ENCODE results near the gene PITX1. TPM values are rescaled to one million over a fixed set of nuclear protein-coding genes. Genes with fewer than 3 reads are reported as not detected.
A peak's percentile ranks its signal among the peaks of the same experiment; 100 is the strongest.

PITX1 gene
- total RNA-seq, 2 donors from 2014 or later: 1.3 to 2.4 TPM

DNA sequence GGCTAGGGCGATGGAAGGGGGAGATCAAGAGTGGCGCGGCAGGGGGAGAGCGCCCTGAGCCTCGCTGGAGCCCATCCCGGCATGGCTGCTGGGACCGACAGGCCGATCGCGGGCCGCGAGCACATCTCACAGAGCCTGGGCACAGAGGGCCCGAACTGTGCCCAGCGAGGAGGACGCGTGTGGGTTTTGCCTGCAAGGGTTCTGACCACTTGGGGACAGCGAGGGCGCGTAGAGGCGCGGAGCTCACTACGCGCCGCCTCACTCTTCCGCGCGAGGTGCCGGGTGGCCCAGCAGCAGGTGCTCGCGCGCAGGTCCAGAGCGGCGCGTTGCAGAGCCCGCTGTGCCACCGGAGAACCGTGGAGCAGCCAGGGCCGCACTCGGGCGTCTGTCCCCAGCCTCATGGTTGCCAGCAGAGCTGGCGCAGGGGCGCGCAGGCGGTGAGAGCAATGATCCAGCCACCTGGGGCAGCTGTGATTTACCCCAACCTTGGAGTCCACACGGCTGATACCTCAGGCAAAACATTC lies 16.3 kb upstream of the PITX1 start:
- no peak overlapping the region for H3K27ac ChIP-seq (ENCODE audit: low read depth, low read length)
- WGBS, 2 experiments (ENCODE audit: insufficient coverage in 1 of 2, insufficient read length in 1 of 2): 21 to 34% methylated on average over 8 to 45 of the region's 45 CpGs
- H3K4me1 Mint-ChIP-seq: peaks cover 7% of the 10 kb centered on the region
- no peaks in the 10 kb centered on the region for H3K36me3 ChIP-seq (ENCODE audit: control insufficient read depth, insufficient read depth, low read length)
- peaks cover 99% of the 10 kb centered on the region for H3K27me3 Mint-ChIP-seq (ENCODE audit: insufficient read depth)
- no peak overlapping the region for H3K27ac Mint-ChIP-seq
- peak overlapping the region; percentile 45 for H3K4me3 Mint-ChIP-seq
- peak; percentile 78 for DNase-seq
- H3K4me1 ChIP-seq (ENCODE audit: control insufficient read depth, insufficient read depth, low read length): no peaks in the 10 kb centered on the region
- peaks cover 97% of the 10 kb centered on the region for H3K27me3 ChIP-seq (ENCODE audit: control insufficient read depth, insufficient read depth, low read length, poor library complexity, severe bottlenecking)
- H3K9me3 ChIP-seq (ENCODE audit: control insufficient read depth, low read length): no peaks in the 10 kb centered on the region
- no peaks in the 10 kb centered on the region for H3K36me3 Mint-ChIP-seq (ENCODE audit: low read depth)
- TF ChIP-seq, protein P1, sequence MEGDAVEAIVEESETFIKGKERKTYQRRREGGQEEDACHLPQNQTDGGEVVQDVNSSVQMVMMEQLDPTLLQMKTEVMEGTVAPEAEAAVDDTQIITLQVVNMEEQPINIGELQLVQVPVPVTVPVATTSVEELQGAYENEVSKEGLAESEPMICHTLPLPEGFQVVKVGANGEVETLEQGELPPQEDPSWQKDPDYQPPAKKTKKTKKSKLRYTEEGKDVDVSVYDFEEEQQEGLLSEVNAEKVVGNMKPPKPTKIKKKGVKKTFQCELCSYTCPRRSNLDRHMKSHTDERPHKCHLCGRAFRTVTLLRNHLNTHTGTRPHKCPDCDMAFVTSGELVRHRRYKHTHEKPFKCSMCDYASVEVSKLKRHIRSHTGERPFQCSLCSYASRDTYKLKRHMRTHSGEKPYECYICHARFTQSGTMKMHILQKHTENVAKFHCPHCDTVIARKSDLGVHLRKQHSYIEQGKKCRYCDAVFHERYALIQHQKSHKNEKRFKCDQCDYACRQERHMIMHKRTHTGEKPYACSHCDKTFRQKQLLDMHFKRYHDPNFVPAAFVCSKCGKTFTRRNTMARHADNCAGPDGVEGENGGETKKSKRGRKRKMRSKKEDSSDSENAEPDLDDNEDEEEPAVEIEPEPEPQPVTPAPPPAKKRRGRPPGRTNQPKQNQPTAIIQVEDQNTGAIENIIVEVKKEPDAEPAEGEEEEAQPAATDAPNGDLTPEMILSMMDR (conservative IDR thresholded peaks at IDR 0.05): peak; percentile 13
- H3K4me3 ChIP-seq (ENCODE audit: low read length): no peak overlapping the region
- H3K9me3 Mint-ChIP-seq: no peaks in the 10 kb centered on the region
- H3K9ac ChIP-seq (ENCODE audit: extremely low read depth, low read length, poor library complexity, severe bottlenecking): no peak overlapping the region

DNA sequence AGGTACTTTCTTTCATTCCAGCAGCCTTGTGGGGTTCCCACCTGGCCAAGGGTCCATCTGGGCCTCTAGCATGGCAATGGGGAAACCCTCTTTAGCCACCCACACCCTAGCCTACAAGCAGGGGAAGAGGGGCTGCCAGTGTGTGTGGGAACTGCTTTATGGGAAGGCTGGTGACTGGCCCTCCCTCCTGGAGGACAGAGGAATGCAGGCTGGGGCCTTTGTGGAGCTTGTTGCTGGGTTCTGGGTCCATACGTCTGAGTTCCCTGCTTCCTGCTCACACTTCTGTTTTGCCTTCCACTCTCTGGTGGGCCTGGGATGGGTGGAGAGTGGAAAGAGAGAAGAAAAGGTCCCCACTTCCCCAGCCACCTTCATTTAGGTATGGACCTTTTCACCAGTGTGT lies 14.9 kb upstream of the PITX1 start:
- WGBS, 2 experiments (ENCODE audit: insufficient coverage in 1 of 2, insufficient read length in 1 of 2): 50% methylated on average over 1 of the region's 1 CpG; no CpG with 5 or more reads in 1 of the 2 experiments
- Mint-ChIP-seq H3K9me3 (no peaks in the 10 kb centered on the region), H3K4me3 (no peak overlapping the region), H3K27ac (no peak overlapping the region), H3K36me3 (ENCODE audit: low read depth) (no peaks in the 10 kb centered on the region), H3K4me1 (peaks cover 7% of the 10 kb centered on the region), H3K27me3 (ENCODE audit: insufficient read depth) (peaks cover 100% of the 10 kb centered on the region)
- Histone ChIP-seq H3K9ac (ENCODE audit: extremely low read depth, low read length, poor library complexity, severe bottlenecking) (no peak overlapping the region), H3K27ac (ENCODE audit: low read depth, low read length) (no peak overlapping the region), H3K4me3 (ENCODE audit: low read length) (no peak overlapping the region), H3K4me1 (ENCODE audit: control insufficient read depth, insufficient read depth, low read length) (no peaks in the 10 kb centered on the region), H3K36me3 (ENCODE audit: control insufficient read depth, insufficient read depth, low read length) (no peaks in the 10 kb centered on the region), H3K27me3 (ENCODE audit: control insufficient read depth, insufficient read depth, low read length, poor library complexity, severe bottlenecking) (peaks cover 98% of the 10 kb centered on the region), H3K9me3 (ENCODE audit: control insufficient read depth, low read length) (no peaks in the 10 kb centered on the region)
- no peak for DNase-seq
- TF ChIP-seq, protein P1 (conservative IDR thresholded peaks at IDR 0.05): no peak

DNA sequence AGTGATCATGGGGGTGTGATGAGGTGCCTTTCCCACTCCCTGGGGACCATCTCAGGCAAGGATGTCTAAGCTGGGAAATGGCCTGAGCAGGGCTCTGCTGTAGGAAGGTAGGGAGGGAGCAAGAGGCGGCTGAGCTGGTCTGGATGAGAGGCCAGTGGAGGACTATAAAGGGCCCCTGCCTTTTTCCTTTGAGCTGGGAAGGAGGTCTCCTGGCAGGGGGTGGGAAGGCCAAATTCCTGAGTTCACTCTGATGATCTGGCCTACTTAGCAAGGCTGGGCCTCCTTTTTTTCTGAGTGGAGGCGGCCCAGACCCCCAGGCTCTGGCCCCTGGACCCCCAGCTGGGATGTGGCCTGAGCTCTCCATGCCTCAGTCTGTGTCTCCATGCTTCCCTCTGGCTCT lies 14.3 kb upstream of the PITX1 start:
- peak; percentile 66 for DNase-seq
- H3K9me3 ChIP-seq (ENCODE audit: control insufficient read depth, low read length): no peaks in the 10 kb centered on the region
- Mint-ChIP-seq H3K9me3 (no peaks in the 10 kb centered on the region), H3K4me3 (no peak overlapping the region), H3K27ac (no peak overlapping the region), H3K36me3 (ENCODE audit: low read depth) (no peaks in the 10 kb centered on the region), H3K27me3 (ENCODE audit: insufficient read depth) (peaks cover 100% of the 10 kb centered on the region), H3K4me1 (peaks cover 7% of the 10 kb centered on the region)
- TF ChIP-seq, protein P1 (conservative IDR thresholded peaks at IDR 0.05): no peak
- H3K27me3 ChIP-seq (ENCODE audit: control insufficient read depth, insufficient read depth, low read length, poor library complexity, severe bottlenecking): peaks cover 98% of the 10 kb centered on the region
- no peaks in the 10 kb centered on the region for H3K4me1 ChIP-seq (ENCODE audit: control insufficient read depth, insufficient read depth, low read length)
- no peaks in the 10 kb centered on the region for H3K36me3 ChIP-seq (ENCODE audit: control insufficient read depth, insufficient read depth, low read length)
- 75 to 91% methylated on average over 2 of the region's 2 CpGs for WGBS, 2 experiments (ENCODE audit: insufficient coverage in 1 of 2, insufficient read length in 1 of 2)
- H3K27ac ChIP-seq (ENCODE audit: low read depth, low read length): no peak overlapping the region
- H3K9ac ChIP-seq (ENCODE audit: extremely low read depth, low read length, poor library complexity, severe bottlenecking): no peak overlapping the region
- no peak overlapping the region for H3K4me3 ChIP-seq (ENCODE audit: low read length)

All from endodermal cell (in vitro differentiated cells).